Stimulated activated CD4-positive, alpha-beta T cell treated with anti-CD3 and anti-CD28 coated beads, TNF-alpha, amount 100 ng/mL, for 4 hours (primary cell): ENCODE measurements around the gene ADAMTS6.

Source experiments
- DNase-seq, 3 experiments: peaks; one replicate each; pipeline ENCODE4 v3.0.0-alpha.2; 2020; ENCODE audit warnings: low read depth in 3 of 3

ADAMTS6 gene

GRCh38 chr5:65144136-65144871 is 337.4 kb downstream of the ADAMTS6 start:
- no peak for DNase-seq

DNA sequence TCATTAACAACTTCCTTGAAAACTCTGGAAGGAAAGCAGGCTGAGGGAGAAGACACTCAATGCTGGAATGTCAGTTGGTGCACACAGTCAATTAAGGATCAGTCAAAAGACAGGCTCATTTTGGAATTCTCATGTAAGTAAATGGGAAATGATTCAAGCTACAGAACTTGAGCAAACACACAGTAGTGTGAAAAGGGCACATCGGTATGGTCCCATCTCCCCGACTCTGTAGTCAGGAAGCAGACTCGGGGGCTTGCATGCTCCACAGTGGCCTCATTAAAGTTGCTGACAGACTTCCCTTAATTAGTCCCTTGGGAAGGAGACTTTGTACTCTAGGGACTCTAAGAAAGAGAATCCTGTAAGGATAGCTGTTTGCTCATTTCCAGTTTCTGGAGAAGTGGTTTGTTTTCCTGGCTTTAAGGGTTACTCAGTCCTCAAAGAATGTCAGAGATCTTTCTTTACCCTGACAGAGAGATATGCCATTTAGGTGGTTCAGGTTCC is 339.2 kb downstream of the ADAMTS6 start:
- DNase-seq: no peak

DNA sequence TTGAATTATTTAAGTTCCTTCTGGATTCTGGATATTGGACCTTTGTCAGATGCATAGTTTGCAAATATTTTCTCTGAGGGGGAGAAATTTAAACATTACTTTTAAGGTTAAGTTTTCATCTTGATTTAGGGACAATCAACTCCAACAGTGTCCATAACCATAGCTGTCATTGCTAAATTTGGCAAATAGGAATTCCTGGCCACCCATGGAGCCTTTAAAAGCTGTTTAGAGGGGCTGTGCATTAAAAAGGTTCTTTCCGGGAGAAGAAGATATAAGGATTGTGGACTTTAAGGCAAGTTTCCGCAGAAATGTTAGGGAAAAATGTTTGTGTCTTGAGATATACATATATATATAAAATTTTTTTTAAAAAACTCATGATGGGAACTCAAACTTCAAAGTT is 339.7 kb downstream of the ADAMTS6 start:
- no peak for DNase-seq

DNA sequence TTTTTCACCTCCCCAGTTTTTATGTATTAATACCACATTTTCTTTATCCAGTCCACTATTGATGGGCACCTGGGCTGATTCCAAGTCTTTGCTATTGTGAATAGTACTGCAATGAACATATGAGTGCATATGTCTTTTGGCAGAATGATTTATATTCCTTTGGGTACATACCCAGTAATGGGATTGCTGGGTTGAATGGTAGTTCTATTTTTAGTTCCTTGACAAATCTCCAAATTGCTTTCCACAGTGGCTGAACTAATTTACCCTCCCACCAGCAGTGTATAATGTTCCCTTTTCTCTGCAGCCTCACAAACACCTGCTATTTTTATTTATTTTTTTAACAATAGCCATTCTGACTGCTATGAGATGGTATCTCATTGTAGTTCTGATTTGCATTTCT is 340.2 kb downstream of the ADAMTS6 start:
- no peak for DNase-seq

GRCh38 chr5:65137631-65138030 is 344.1 kb downstream of the ADAMTS6 start:
- no peak for DNase-seq

DNA sequence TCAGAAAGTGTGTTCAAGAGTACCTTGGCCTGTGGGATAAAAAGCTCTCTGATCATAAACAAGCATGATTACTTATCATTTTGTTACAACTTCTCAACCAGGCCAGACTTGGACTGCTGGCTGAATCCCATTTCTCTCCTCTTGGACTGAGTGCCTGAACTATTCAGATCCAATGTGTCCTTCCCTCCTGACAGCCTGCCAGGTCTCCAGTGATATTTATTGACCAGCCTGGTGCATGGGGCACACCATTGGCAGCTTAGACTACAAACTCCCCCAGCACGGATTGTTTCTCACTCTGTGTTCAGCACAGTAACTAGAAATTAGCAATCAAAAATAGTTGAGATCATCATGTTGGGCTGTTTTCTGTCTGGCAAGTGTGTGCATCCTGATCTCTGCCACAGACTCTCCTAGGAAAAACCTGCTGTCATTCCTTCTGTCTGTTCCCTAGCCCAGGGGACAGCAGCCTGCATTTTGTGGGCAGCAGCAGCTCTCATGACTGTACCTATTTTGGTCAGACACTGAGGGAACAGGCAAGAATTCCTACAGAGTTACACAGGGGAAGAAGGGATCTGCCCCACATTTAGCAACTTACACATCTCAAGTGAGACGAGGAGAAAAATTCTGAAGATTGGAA is 348.1 kb downstream of the ADAMTS6 start:
- DNase-seq: no peak

DNA sequence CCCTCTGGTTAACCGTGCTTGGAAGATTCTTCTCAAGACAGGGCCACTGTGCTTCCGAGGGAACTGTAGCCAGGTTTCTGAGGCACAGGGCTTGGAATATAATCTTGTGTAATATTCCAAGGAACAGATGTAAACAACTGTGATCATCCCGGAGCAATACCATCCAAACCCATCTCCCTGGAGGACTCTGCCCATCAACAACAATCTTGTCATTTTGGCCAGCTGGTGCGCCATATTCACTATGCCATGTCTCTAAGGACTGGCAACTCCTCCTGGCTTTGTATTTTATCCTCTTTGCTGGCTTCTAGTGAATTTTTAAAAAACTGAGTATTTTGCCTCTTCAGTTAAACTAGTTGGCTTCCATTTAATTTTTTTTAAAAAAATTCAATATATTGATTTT is 349.3 kb downstream of the ADAMTS6 start:
- no peak for DNase-seq

DNA sequence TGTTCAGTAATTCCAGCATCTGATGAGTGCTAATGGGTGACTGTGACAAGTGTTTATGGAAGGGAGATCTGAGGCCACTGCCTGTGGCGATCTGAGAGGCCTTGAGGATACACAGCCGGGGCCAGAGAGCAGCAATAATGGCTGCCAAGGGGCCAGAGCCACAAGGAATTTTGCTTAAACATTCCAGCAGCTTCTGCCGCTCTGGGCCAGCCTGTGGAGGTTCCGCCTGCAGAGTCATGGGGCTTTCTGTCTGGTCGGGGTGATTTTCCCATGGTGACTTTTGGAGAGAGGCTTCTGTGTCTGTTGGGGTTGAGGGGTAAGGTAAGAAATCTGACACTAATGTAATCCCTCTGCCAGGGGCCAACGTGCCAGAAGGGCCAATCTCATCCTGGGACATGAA is 353.5 kb downstream of the ADAMTS6 start:
- no peak for DNase-seq

- DNase-seq: no peak
Observed at GRCh38 chr5:65127161-65127901, 354.4 kb downstream of the ADAMTS6 start.

DNA sequence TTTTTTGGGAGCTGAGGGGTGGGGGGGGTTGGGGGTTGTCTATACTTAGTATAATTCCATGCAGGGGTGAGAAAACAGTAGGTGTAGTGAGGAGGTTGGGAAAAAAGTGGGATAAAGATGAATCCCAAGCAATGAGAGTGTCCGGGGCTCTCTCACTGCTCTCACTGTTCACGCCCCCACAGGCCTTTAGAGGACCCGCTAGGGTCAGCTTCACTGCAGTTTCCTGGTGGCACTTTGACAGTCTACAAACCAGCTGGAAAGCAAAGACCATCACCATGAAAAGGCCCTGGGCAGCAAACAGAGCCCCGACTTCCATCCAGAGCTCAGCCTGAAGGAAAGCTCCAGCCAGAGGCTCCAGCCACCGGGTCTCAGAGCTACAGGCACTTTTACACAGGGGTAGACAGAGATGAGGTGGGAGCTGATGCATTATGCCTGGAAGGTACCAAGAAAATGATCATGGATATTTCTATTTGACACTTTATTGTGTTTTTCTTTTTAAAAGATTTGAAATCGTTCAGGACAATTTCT is 355.1 kb downstream of the ADAMTS6 start:
- no peak for DNase-seq

GRCh38 chr5:65125591-65126541 is 355.9 kb downstream of the ADAMTS6 start:
- DNase-seq: no peak

DNA sequence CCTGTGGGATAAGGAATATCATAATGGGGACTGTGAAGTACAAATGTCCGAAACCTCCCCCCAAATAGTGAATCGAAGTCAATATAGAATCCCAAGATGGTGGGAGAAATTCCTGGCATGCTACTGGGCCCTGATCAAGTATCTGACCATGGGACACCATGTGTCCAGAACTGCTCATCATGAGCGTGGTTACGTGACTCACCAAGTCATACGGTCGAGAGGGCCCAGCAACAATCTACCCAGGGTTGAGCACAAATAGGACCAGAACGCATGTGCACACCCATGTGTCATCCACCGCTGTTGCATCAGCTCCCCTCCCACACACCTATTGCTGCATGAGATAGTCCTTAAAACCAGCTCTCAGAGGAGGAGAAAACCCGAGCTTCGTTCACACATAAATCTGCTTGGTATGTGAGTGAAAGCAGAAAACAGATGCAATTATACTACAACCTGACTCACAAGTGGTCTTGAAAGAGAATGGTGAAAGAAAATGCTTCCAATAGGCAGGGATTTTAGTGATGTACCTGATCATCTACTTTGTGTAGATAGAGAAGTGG is 359.8 kb downstream of the ADAMTS6 start:
- no peak for DNase-seq

DNA sequence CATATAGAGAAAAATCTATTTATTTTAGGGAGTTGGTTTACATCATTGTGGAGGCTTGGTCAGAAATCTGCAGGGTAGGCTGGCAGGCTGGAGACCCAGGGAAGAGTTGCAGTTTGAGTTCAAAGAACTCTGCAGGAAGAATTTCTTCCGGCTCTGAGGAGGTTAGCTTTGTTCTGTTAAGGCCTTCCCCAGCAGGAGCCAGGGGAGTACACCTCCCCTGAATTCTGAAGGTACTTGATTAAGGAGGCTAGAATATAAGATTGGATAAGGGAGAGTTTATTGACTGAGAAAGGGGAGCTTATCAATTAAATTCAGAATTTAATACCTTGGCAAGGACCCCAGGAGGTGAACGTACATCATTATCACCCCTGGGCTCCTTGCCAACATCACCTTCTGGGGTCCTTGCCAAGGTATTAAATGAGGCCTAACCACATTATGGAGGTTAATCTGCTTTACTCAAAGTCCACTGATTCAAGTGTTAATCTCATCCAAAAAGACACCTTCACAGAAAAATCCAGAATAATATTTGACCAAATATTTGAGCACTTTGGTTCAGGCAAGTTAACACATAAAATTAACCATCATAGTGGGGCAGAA is 361.3 kb downstream of the ADAMTS6 start:
- DNase-seq: no peak

- no peak for DNase-seq
Observed at GRCh38 chr5:65117525-65117924, 364.2 kb downstream of the ADAMTS6 start.

DNA sequence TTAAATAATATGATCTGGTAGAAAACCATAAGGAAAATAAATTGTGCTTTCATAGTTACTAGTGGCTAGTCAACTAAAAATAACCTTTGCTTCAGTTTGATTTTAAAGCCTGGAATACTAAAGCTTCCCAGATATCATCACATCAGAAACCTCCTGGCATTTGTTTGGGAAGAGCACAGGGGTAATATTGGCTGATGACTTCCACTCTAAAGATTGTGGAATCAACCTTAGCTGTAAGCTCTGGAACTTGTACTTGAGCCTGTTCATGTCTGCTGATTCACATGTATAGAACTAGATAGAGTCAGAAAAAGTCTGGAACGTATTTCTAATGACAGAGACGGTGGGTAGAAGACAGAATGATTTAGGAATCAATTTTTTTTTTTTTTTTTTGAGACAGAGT is 367.9 kb downstream of the ADAMTS6 start:
- DNase-seq: no peak

GRCh38 chr5:65111961-65112658 is 369.6 kb downstream of the ADAMTS6 start:
- no peak for DNase-seq

DNA sequence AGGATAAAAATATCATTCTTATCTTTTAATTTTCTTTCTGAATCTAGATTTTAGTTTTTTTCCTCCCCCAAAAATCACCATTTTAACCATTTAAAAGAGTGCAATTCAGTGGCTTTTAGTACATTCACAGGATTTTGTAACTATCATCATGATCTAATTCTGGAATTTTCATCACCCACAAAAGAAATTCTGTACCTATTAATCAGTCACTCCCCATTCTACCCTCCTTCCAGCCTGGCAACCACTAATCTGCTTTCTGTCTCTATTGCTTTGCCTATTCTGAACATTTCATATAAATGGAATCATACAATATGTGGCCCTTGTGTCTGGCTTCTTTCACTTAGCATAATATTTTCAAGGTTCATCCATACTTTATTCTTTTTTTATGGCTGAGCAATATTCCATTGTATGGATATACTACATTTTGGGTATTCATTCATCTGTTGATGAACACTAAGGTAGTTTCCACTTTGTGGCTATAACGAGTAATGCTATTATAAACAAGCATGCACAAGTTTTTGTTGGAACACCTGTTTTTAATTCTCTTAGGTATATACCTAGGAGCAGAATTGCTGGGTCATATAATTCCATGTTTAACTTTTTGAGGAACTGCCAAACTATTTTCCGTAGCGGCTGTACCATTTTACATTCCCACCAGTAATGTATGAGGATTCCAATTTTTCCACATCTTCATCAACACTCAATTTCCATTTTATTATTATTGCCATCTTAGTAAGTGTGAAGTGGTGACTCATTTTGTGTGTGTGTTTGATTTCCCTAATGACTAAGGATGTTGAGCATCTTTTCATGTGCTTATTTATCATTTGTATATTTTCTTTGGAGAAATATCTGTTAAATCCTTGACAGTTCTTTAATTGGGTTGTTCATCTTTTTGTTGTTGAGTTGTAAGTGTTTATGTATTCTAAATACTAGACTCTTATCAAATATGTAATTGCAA is 372.7 kb downstream of the ADAMTS6 start:
- DNase-seq: no peak

DNA sequence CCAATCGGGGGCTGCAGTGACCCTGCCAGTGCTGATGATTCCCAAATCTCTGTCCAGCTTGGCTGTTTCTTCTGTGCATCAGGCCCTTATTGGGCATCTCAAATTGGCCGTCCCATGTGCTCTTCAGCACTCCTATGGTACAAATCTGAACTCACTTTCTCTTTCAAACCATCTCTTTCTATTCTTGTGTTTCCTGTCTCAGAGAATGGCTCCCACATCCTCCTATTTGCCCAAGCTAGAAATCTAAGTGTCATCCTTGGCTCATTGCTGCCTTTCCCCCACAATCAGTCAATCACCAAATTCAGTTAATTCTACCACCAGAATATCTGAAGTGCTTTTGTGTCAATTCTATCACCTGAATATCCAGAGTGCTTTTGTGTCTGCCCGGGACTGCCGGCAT is 376.4 kb downstream of the ADAMTS6 start:
- DNase-seq: no peak

GRCh38 chr5:65104831-65105230 is 376.9 kb downstream of the ADAMTS6 start:
- no peak for DNase-seq
